HG03460 (cell line): ENCODE results near the gene CYB561D2.

Source experiments
- ATAC-seq: cut with Tn5 transposase; IDR thresholded peaks from one replicate; pipeline ENCODE4 v1.9.1; 2021; ENCODE audit not compliant: unreplicated experiment

The CYB561D2 gene

DNA sequence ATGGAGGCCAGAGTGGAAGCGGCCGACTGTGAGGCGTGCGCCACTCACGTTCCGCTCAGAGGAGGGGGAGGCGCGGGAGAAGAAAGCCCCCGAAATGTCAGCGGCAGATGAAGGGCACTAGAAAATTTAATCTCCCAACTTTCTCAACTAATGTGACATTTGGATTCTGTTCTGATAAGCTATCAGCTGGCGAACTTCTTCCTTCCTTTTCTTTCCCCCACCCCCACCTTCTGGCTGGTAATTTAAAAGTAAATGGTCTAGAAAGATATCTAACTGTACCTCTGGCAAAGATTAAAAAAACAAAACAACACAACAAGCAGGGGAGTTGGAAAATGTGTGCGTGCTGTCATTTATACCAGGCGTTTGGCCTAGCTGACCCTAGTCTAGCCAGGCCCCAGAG is 35.1 kb downstream of the CYB561D2 start:
- no peak for ATAC-seq

DNA sequence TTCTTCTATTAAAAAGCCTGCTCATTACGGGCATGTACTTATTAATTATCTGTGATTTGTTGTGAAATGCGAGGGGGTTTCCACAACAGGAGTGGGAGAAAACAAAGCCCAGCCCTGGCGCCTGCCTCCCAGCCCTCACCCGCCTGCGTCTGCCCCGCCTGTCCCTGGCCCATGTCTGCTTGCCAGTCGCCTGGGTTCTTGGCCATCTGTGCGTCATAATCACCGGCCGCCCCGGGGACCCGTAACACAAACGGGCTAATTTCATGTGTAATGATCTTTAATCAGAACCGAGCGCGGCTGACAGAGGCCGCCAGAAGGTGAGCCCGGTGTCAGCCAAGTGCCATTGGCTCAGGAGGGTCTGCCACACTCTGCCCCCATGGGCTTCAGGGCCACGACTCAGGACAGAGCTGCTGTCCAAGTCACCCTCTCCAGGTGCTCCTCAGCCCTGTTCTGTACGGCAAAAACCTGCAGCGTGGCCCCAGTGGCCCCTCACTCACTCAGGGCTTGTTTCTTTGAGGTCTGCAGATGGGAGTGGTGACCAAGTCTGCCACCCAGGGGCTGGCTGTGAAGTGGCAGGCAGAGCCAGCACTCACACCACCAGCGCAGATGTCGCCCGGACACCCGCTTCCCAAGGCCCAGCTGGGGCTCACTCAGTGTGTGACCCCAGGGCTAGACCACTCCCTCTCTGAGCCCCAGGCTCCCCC is 37.5 kb downstream of the CYB561D2 start:
- no peak for ATAC-seq

DNA sequence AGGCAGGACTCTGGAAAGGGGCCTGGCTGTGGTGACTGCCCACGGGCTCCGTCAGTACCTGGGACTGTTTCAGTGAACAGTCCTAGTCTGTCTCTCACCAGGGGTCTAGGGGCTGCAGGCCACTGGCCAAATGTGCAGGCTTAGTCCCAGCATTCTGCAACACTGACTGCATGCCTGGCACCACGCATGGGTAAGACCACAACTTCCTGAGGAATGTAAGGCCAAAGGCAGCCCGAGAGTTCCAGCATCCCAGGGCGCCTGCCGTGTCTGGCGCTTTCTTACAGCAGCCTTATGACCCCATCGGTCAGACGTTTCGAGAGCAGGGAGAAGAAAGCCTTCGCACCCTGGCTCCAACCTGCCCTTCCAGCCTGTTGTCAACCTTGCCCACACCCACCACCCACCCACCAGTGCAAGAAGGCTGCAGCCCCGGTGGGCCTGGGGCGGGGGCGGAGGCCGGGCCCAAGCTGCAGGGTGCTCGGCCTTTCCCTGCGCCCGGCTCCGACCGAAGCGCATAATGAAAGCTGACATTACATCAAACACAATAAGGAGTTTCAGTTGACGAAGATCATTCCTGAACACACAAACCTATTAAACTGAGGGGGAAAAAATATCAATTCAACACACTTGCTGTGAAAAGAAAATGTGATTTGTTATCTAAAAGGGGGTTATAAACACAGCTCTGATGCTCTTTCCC is 38.2 kb downstream of the CYB561D2 start:
- no peak for ATAC-seq

DNA sequence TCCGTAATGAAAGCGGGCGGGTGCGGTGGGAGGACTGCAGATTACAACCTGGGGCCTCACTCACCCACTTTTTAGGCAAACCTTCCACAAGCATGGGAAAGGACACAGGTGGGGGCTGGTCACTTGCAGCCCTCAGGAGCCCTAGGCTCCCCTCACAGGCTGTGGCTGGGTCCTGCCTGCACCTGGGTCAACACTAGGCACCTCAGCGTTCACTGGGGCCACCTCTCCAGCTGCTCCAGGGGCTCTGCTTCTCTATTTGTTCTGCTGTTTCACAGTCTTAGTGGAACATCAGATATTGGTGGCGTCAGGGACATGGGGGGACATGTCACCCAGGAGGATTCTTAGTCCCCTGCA is 38.7 kb downstream of the CYB561D2 start:
- no peak for ATAC-seq

DNA sequence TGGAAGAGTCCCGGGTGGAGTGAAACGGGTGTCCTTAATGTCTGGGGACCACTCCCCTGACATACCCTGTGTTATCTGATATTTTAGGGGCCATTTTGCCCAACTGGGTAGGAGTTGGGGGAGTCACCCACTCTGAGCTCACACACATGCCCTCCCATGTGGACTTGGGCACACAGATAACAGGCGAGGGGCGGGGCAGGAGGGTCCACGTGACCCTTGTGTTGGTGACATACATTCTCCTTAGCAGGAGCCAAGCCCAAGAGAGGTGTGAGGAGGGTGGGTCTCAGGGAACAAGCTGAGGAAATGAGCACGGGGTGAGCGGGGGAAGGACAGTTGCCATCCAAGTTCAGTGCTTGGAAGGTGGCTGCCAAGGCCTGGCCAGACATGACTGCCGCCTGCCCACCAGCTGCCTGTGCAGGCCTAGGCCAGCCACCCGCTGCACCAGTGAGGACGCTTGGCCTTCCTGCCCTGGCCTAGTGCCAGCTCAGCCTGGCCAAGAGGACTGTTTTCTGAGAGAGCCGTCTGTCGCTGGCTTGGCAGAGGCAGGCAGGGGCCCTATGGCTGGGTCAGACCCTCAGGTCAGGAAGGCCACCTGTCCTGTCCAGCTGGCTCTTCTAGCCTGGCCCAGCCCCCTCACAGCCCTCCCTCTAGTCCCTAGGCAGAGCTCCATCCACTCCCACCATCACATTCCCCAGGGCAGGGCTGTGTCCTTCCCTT is 40.0 kb downstream of the CYB561D2 start:
- no peak for ATAC-seq

DNA sequence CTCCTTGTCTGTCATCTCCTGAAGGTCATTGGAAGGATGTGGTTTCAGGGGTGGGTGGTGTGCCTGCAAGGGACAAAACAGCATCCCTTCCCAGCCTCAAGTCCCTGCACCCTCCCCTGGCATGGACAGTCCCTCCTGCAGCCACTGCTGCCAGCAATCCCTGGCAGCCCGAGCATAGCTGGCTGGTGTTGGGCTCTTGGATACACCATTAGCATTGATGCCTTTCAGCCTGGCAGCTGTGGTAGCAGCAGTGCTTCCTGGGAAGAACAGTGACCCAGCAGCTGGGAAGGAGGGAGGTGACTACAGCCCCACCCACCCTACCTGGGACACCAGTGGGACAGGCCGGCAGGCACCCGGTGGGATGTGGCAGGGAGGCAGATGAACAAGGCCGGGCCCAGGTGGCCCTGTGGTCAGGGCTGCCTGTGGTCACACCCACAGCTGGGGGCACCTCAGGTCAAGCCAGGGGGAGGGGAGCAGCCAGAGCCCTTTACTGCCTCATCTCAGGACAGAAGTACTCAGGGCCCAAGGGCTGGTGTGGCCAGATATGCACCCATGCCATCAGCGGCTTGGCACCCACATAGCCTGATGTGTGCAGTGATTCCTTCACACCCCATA is 41.5 kb downstream of the CYB561D2 start:
- no peak for ATAC-seq

DNA sequence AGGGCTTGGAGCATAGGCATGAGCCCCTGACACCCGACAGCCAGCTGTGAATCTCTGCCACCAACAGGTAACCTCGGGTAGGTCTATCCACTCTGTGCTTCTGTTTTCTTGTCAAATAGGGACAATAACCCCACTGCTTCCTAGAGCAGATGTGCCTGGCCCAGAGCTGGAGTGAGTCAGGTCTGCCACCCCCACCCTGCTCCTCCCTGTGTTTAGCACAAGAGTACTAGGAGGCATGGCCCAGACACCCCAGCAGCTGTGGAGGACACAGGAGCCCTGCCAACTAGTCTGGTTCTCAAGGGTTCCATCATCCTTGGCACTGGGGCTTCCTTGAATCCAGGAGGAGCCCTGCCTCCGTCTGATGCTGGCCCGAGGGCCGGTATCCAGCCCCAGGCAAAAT is 42.4 kb downstream of the CYB561D2 start:
- ATAC-seq: no peak

DNA sequence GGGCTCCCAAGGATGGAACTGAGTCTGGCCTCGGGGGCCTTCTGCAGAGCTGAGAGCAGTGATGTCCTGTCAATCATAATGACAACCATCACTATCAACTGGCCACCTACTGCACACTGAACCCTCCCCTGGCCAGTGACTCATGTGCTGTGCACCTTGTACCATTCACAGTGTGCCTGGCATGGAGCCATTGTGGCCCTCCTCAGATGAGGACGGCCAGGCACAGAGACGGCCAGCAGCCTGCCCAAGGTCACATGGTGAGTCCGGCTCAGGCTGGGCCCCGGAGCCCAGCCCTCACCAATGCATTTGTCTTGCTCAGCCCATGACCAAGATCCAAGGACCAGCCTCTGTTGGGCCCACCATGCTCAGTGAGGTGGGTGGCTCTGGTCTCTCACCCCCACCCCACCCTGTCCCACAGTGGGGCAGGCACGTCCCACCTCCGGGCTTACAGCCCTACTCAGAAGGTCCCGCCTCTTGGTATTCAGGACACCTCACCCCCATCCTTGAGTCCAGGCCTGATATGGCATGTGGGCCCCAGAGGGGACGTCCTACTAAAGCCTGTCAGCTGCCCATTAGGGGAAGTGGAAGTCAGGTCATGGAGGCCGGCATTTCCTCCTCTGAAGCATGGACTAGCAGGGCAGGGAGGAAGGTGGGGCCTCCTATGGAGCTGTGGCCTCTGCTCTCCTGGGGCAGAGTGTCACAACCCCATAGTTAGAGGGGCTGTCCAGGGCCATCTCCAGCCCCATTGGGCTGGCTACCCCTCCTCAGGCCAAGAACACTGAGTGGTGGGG is 44.6 kb downstream of the CYB561D2 start:
- ATAC-seq: no peak

DNA sequence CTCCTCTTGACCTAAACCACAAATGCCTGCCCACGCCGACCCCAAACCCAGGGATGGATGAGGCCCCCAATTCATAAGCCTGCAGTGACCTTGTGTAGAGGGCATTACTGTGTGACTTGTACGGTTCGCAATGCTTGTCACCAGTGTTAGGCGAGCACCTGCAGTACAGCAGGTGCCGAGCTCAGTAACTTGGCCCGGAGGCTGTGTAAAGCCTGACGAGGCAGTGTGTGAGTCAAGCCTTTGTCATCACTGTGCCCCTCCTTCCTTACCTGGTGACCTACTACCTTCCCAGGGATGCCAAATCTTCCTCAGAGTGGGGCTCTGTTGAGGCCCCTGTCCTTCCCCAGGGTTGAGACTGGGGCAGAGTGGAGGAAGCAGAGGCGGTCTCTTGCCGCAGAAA is 45.8 kb downstream of the CYB561D2 start:
- no peak for ATAC-seq

DNA sequence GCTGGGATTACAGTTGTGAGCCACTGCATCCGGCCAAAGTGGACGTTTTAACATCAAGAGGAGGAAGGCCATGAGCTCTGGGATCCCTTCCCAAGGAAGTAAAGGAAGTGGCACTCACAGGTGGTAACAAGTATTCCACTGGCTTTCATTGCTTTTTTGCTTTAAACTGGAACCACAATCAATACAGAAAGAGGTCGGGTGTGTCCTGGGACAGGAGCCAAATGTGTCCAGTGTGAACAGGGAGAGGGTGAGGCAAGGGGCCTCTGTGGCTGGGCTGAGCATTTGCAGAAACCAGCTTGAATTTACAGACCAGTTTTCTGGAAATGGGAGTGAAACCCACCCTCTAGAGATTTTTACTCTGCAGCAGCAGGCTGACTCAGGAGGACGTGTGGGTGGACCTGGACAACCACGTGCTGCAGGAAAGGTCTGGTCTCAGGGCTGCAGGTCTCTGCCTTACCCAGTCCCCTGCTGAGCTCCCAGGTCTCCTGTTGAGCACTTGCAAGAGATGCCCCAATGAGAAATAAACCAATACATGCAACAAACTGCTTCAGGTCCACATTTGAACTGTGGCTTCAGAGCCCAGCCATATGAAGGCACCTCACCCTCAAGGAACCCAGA is 51.4 kb downstream of the CYB561D2 start:
- ATAC-seq: no peak
